B cell (primary cell): Measurements from ENCODE around the gene NCK2.

Source experiments
- CTCF ChIP-seq: fragments of 200-600 bp; IDR thresholded peaks from one replicate; pipeline ENCODE4 v1.8.0; 2022; ENCODE audit warnings: antibody characterized with exemption, mild to moderate bottlenecking
- EZH2 ChIP-seq: IDR thresholded peaks from 2 replicates; pipeline ENCODE4 v1.6.1; 2012; ENCODE audit warnings: borderline replicate concordance, low read depth, mild to moderate bottlenecking, moderate library complexity, low read length; ENCODE audit not compliant: insufficient read depth, poor library complexity, severe bottlenecking

- TF ChIP-seq CTCF (no peak), EZH2 (no peak)
Observed at GRCh38 chr2:105841551-105841950, 96.8 kb downstream of the NCK2 start.
